ENCODE measurements around the gene METTL8. TPM values are rescaled to one million over a fixed set of nuclear protein-coding genes. Genes with fewer than 3 reads are reported as not detected.
"Not testable (repeated sequence)": the region's sequence is repeated elsewhere in the genome, so short reads cannot be mapped to it uniquely, and the experiment has no call there.

Gene METTL8
- total RNA-seq, 1 donor from 2014 or later = 23.2 TPM

GRCh38 chr2:171430516-171431410, 3.0 kb downstream of the METTL8 start:
- FAIRE-seq (no peak), DNase-seq (ENCODE audit: low spot score in 2 of 2) (no peak)

DNA sequence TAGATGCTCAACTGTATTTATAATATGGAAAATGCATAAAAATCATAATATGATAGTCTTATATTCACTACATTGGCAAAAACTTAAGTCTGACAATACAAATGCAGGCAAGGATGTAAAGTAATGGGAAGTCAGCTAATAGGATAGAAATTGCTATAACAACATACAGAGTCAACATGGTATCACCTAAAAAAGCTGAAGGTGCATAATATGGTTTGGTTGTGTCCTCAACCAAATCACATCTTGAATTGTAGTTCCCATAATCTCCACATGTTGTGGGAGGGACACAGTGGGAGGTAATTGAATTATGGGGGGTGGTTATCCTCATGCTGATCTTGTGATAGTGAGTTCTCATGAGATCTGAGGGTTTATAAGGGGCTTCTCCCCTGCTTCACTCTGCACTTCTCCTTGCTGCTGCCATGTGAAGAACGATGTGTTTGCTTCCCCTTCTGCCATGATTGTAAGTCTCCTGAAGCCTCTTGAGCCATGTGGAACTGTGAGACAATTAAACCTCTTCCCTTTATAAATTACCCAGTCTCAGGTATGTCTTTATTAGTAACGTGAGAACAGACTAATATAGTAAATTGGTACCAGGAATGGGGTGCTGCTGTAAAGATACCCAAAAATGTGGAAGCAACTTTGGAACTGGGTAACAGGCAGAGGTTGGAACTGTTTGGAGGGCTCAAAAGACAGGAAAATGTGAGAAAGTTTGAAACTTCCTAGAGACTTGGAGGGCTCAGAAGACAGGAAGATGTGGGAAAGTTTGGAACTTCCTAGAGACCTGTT, 10.9 kb downstream of the METTL8 start:
- not testable (repeated sequence) for FAIRE-seq; DNase-seq (ENCODE audit: low spot score in 2 of 2)

DNA sequence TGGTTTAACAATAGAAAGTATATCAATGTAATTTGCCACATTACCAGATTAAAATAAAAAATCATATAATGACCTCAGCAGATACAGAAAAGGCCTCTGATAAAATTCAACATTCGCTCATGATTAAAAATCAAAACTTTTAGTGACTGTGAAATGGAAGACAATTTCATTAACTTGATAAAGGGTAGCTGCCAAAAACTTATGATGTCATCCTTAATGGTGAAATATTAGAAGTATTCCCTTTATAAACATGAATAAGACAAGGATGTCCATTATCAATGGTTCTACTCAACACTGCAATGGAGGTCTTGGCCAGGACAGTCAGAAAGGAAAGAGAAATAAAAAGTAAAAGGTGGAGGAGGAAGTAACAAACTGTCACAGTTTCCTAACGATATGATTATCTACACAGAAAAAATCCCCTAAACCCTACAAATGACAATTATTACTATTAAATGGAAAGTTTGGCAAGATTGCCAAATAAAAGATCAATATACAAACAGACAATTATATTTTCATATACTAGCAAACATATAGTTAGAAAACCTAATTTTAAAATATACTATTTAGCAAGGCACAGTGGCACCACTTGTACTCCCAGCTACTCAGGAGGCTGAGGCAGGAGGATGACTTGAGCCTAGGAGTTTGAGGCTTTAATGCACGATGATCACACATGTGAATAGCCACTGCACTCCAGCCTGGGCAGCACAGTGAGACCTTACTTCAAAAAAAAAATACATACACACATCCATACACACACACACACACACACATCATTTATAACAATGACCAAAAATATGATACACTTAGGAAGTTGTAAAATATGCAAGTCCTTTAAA, 12.8 kb downstream of the METTL8 start:
- no peak for FAIRE-seq

DNA sequence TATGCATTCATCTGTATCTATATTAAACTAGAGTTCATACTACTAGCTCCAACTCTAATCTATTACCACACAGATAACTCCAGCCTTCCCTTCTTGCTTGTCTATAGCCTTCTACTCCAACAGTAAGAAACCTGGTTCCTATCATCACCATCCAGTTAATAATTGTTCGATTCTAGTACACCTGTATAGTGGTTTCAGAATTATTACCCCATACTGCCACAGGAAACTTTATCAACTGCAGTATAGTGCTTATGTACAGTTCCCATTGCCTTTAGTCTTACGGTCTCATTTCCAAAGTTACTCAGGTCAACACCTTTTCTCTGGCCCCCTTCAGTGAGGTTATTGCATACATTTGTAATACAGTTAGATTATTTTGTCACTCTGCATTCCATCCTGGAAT, 14.5 kb downstream of the METTL8 start:
- DNase-seq (ENCODE audit: low spot score in 2 of 2) = no peak
- no peak for FAIRE-seq

More for the DNA sequence above, 12.8 kb downstream of the METTL8 start:
- DNase-seq (ENCODE audit: low spot score in 2 of 2) = no peak

- DNase-seq (ENCODE audit: low spot score in 2 of 2) = peak in 1 of 2 donors; percentile 60
- no peak for FAIRE-seq
Measured at GRCh38 chr2:171416009-171416926, 17.5 kb downstream of the METTL8 start.

DNA sequence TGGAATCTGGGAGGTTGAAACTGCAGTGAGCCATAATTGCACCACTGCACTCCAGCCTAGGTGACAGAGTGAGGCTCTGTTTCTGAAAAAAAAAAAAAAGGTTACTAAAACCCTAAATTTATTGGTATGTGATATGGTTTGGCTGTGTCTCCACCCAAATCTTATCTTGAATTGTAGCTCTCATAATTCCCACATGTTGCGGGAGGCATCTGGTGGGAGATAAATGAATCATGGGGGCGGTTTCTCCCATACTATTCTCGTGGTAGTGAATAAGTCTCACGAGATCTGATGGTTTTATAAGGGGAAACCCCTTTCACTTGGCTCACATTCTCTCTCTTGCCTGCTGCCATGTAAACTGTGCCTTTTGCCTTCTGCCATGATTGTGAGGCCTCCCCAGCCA, 19.1 kb downstream of the METTL8 start:
- FAIRE-seq; DNase-seq (ENCODE audit: low spot score in 2 of 2): not testable (repeated sequence)

DNA sequence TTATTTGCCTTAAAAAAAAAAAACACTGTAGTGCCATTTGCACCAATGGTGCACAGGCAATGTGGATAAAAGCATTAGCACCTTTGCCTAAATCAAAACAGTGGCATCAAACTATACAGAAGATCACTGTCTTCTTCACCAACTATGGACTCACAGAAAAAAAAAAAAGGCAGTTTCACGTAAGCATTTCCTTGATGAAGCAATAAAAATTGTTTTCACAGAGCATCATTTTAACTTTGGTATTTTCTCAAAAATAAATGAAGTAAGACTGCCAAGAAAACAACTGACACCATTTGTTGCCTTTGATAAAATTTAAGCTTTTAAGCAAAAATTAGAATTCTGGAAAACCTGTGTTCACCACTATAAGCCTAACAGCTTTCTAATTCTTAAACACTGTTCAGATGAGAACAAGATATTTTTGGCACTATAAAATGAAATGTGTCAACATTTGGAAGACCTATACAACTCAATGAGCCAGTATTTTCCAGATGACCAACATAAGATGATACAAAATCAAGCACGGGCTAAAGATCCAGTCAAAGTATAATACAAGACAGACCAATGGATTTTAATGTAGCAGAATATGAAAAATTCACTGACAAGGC, 21.1 kb downstream of the METTL8 start:
- FAIRE-seq (no peak), DNase-seq (ENCODE audit: low spot score in 2 of 2) (no peak)

GRCh38 chr2:171411791-171412483, 21.9 kb downstream of the METTL8 start:
- no peak for DNase-seq (ENCODE audit: low spot score in 2 of 2)
- no peak for FAIRE-seq

- FAIRE-seq = no peak
- DNase-seq (ENCODE audit: low spot score in 2 of 2) = no peak
Measured at GRCh38 chr2:171411214-171411613, 22.6 kb downstream of the METTL8 start.

- DNase-seq (ENCODE audit: low spot score in 2 of 2) = no peak
- no peak for FAIRE-seq
Measured at GRCh38 chr2:171410624-171411023, 23.2 kb downstream of the METTL8 start.

GRCh38 chr2:171410101-171410500, 23.7 kb downstream of the METTL8 start:
- DNase-seq (ENCODE audit: low spot score in 2 of 2) = no peak
- FAIRE-seq = no peak

DNA sequence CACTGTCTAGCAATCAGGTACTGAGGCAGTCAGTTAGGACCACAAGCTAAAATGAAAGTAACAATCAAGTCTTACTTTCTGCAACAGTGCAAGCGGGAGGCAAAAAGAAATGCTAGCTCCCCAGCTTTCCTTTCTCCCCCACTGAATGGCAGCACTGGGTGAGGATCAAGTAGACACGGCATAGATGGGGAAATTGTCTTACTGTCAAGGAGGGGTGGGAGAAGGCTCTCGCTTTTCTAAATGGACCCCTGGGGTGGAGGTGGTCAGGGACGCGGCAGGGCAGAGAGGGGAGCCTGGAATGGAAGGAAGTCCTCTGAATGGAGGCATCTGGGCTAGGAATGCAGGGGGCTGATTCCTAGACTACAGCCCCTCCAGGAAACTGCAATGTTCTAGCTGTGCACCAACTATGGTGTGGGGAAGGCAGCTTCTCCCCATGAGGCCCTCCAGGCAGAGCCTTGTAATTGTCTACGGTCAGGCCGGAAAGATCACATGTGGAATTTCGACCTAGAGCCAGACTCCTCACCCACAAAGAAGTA, 24.3 kb downstream of the METTL8 start:
- DNase-seq (ENCODE audit: low spot score in 2 of 2) (no peak), FAIRE-seq (no peak)

GRCh38 chr2:171407676-171408044, 26.1 kb downstream of the METTL8 start:
- DNase-seq (ENCODE audit: low spot score in 2 of 2) = no peak

GRCh38 chr2:171407030-171407675, 26.6 kb downstream of the METTL8 start:
- FAIRE-seq (no peak), DNase-seq (ENCODE audit: low spot score in 2 of 2) (no peak)

More at GRCh38 chr2:171407676-171408044, 26.1 kb downstream of the METTL8 start:
- no peak for FAIRE-seq

GRCh38 chr2:171406044-171406443, 27.7 kb downstream of the METTL8 start:
- FAIRE-seq = no peak

DNA sequence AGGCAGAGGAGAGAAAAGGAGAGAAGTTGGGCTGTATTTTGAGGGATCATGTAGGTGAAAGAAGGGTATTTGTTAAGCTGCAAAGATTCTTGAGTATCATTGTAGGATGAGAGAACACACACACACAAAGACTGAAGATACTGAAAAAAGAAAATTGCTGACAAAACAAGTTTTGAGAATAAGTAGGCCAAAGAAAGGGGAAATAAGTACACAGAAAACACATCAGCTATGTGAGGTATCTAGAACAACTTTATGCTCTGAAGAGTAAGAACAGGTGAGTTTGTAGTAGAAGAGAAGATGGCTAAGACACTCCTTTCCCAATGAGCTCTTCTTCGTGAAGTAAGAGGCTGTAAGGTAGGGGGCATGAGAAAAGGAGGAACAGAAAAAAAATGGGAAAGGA, 28.2 kb downstream of the METTL8 start:
- no peak for DNase-seq (ENCODE audit: low spot score in 2 of 2)
- FAIRE-seq = no peak

More at GRCh38 chr2:171406044-171406443, 27.7 kb downstream of the METTL8 start:
- no peak for DNase-seq (ENCODE audit: low spot score in 2 of 2)

GRCh38 chr2:171404719-171405118, 29.1 kb downstream of the METTL8 start:
- DNase-seq (ENCODE audit: low spot score in 2 of 2) (no peak), FAIRE-seq (no peak)

DNA sequence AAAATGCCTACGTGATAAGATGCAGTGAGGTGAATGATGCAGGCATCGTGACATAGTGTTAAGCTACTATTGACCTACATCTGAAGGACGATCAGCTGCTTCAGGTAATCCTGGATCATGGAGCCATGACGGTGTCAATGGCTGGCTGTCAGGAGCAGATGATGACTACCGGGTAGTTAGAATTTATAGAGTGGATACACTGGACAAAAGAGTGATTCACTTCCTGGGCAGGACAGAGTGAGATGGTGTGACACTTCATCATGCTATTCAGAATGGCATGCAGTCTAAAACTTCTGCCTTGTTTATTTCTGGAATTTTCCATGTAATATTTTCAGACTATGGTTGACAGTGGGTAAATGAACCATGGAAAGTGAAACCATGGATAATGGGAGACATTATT, 29.5 kb downstream of the METTL8 start:
- DNase-seq (ENCODE audit: low spot score in 2 of 2) = no peak
- FAIRE-seq = no peak

Measured in frontal cortex (tissue), 4 donors.